Tibial nerve (tissue), 3 donors: ENCODE measurements around the gene NKG7.

Experiments
- CTCF ChIP-seq, 5 experiments: fragments of 200-600 bp in 3 of 5; fragments of 450-650 bp in 2 of 5; sonication (generic) in 3 of 5; IDR thresholded peaks; one replicate each; pipeline ENCODE4 v1.5.1; 2016 to 2019; ENCODE audit warnings: antibody characterized with exemption in 5 of 5, mild to moderate bottlenecking in 3 of 5, moderate library complexity in 2 of 5
- POLR2A ChIP-seq, 2 donors: fragments of 450-650 bp; IDR thresholded peaks; one replicate each; pipeline ENCODE4 v1.6.1; 2017; ENCODE audit warnings: antibody characterized with exemption in 2 of 2, mild to moderate bottlenecking in 2 of 2, moderate library complexity in 2 of 2

- no peak for TF ChIP-seq CTCF (IDR thresholded peaks at IDR 0.05)
- no peak for TF ChIP-seq POLR2A (IDR thresholded peaks at IDR 0.05)
Measured at GRCh38 chr19:51380379-51380778, 7.9 kb upstream of the NKG7 start.
